WTC11 (cell line): Measurements from ENCODE around the gene RRP1. TPM values are rescaled to one million over a fixed set of nuclear protein-coding genes. Genes with fewer than 3 reads are reported as not detected.
A peak's percentile ranks its signal among the peaks of the same experiment; 100 is the strongest.

Experiments
- ATAC-seq: fragments of 200-7000 bp; cut with Tn5 transposase; 2 replicates; pipeline ENCODE4 v1.10.0; 2021; ENCODE audit warnings: mild to moderate bottlenecking, moderate library complexity
- CTCF ChIA-PET: fragments of 300-600 bp; sonication (Branson Sonifier 250); formaldehyde crosslinking; loops from one replicate; lab custom pipeline; 2021; ENCODE audit warnings: antibody characterized with exemption; lab: Charles Lee
- POLR2A ChIA-PET: fragments of 350-600 bp; sonication (Branson Sonifier 250); formaldehyde crosslinking; loops from one replicate; lab custom pipeline; 2021; ENCODE audit warnings: antibody characterized with exemption; lab: Charles Lee
- DNase-seq: peaks from one replicate; pipeline ENCODE4 v3.0.0; 2021; ENCODE audit warnings: low spot score
- H3K27ac Mint-ChIP-seq: 2 replicates; pipeline ENCODE4 v1.8.0; 2021; ENCODE audit warnings: mixed read lengths
- H3K27me3 Mint-ChIP-seq: 2 replicates; pipeline ENCODE4 v1.8.0; 2021; ENCODE audit warnings: low read depth, mild to moderate bottlenecking, moderate library complexity, mixed read lengths
- H3K36me3 Mint-ChIP-seq: 2 replicates; pipeline ENCODE4 v1.8.0; 2021; ENCODE audit warnings: mixed read lengths
- H3K4me1 Mint-ChIP-seq: 2 replicates; pipeline ENCODE4 v1.8.0; 2022; ENCODE audit warnings: mixed read lengths
- H3K4me3 Mint-ChIP-seq: 2 replicates; pipeline ENCODE4 v1.8.0; 2021; ENCODE audit warnings: mild to moderate bottlenecking, moderate library complexity, mixed read lengths
- H3K9me3 Mint-ChIP-seq: 2 replicates; pipeline ENCODE4 v1.8.0; 2021; ENCODE audit warnings: mixed read lengths
- AFF4 ChIP-seq: sonication (generic); formaldehyde crosslinking; IDR thresholded peaks from 2 replicates; pipeline ENCODE4 v1.8.1; 2023; ENCODE audit warnings: mild to moderate bottlenecking, missing genetic modification reagents, borderline replicate concordance
- CREB1 ChIP-seq: sonication (generic); formaldehyde crosslinking; IDR thresholded peaks from 2 replicates; pipeline ENCODE4 v1.8.0; 2023; ENCODE audit warnings: mild to moderate bottlenecking, missing genetic modification reagents
- CREM ChIP-seq: sonication (generic); formaldehyde crosslinking; IDR thresholded peaks from 2 replicates; pipeline ENCODE4 v1.8.1; 2022; ENCODE audit warnings: mild to moderate bottlenecking, missing genetic modification reagents, moderate library complexity
- ELF4 ChIP-seq: sonication (generic); formaldehyde crosslinking; IDR thresholded peaks from 2 replicates; pipeline ENCODE4 v1.8.1; 2022; ENCODE audit warnings: low read depth, mild to moderate bottlenecking, moderate library complexity, missing genetic modification reagents
- FOXP1 ChIP-seq: sonication (generic); formaldehyde crosslinking; IDR thresholded peaks from 2 replicates; pipeline ENCODE4 v1.8.0; 2022; ENCODE audit warnings: missing genetic modification reagents, mild to moderate bottlenecking, moderate library complexity, borderline replicate concordance
- GABPB1 ChIP-seq: sonication (generic); formaldehyde crosslinking; IDR thresholded peaks from 2 replicates; pipeline ENCODE4 v1.8.1; 2023; ENCODE audit warnings: mild to moderate bottlenecking, missing genetic modification reagents
- IRF1 ChIP-seq: sonication (generic); formaldehyde crosslinking; IDR thresholded peaks from 2 replicates; pipeline ENCODE4 v1.8.0; 2023; ENCODE audit warnings: missing genetic modification reagents
- IRF2 ChIP-seq: sonication (generic); formaldehyde crosslinking; IDR thresholded peaks from 2 replicates; pipeline ENCODE4 v1.8.0; 2022; ENCODE audit warnings: low read depth, missing genetic modification reagents, borderline replicate concordance
- JAZF1 ChIP-seq: fragments of 250-450 bp; sonication (Bioruptor Pico); IDR thresholded peaks from 2 replicates; pipeline ENCODE4 v1.9.0; 2021; ENCODE audit warnings: moderate library complexity, mild to moderate bottlenecking, inconsistent platforms
- MLX ChIP-seq: sonication (generic); formaldehyde crosslinking; IDR thresholded peaks from 2 replicates; pipeline ENCODE4 v1.8.1; 2023; ENCODE audit warnings: mild to moderate bottlenecking, missing genetic modification reagents, moderate library complexity
- OVOL2 ChIP-seq: fragments of 250-450 bp; sonication (Bioruptor Pico); IDR thresholded peaks from 2 replicates; pipeline ENCODE4 v1.9.0; 2021; ENCODE audit warnings: mild to moderate bottlenecking, borderline replicate concordance
- PRRX2 ChIP-seq: fragments of 250-450 bp; sonication (Bioruptor Pico); IDR thresholded peaks from 2 replicates; pipeline ENCODE4 v1.8.0; 2021; ENCODE audit warnings: mild to moderate bottlenecking
- SMAD4 ChIP-seq: sonication (generic); formaldehyde crosslinking; IDR thresholded peaks from 2 replicates; pipeline ENCODE4 v1.8.0; 2022; ENCODE audit warnings: mild to moderate bottlenecking, missing genetic modification reagents
- SOX15 ChIP-seq: fragments of 250-450 bp; sonication (Bioruptor Pico); IDR thresholded peaks from 2 replicates; pipeline ENCODE4 v1.9.0; 2021; ENCODE audit warnings: mild to moderate bottlenecking
- ZMAT4 ChIP-seq: fragments of 250-450 bp; sonication (Bioruptor Pico); IDR thresholded peaks from 2 replicates; pipeline ENCODE4 v1.9.0; 2021; ENCODE audit warnings: mild to moderate bottlenecking
- ZNF232 ChIP-seq: sonication (generic); formaldehyde crosslinking; IDR thresholded peaks from 2 replicates; pipeline ENCODE4 v1.8.0; 2022; ENCODE audit warnings: mild to moderate bottlenecking, missing genetic modification reagents
- ZNF396 ChIP-seq: fragments of 250-450 bp; sonication (Bioruptor Pico); IDR thresholded peaks from 2 replicates; pipeline ENCODE4 v1.8.0; 2021; ENCODE audit warnings: mild to moderate bottlenecking, moderate library complexity, borderline replicate concordance
- ZNF423 ChIP-seq: fragments of 250-450 bp; sonication (Bioruptor Pico); IDR thresholded peaks from 2 replicates; pipeline ENCODE4 v2.1.2; 2022; ENCODE audit warnings: mild to moderate bottlenecking, moderate library complexity
- ZNF671 ChIP-seq: fragments of 250-450 bp; sonication (Bioruptor Pico); IDR thresholded peaks from 2 replicates; pipeline ENCODE4 v1.8.0; 2021; ENCODE audit warnings: mild to moderate bottlenecking
- total RNA-seq: library from RNA; stranded (reverse); gene quantifications from 3 replicates; pipeline ENCODE4 v1.2.3, GENCODE V29; 2021
- TF ChIP-seq, protein P1 (sequence below): fragments of 250-450 bp; sonication (Bioruptor Pico); IDR thresholded peaks from 2 replicates; pipeline ENCODE4 v1.9.0; 2021; ENCODE audit warnings: mild to moderate bottlenecking, borderline replicate concordance
- TF ChIP-seq, protein P2 (sequence below): sonication (generic); formaldehyde crosslinking; IDR thresholded peaks from 2 replicates; pipeline ENCODE4 v1.8.1; 2023; ENCODE audit warnings: mild to moderate bottlenecking, missing genetic modification reagents

RRP1 gene
- total RNA-seq, 1 experiment from 2014 or later, result 53.0 TPM

GRCh38 chr21:43777953-43778352, 11.4 kb upstream of the RRP1 start (continued):
- TF ChIP-seq ZNF671 (CRISPR knock-in tag), result no peak
- TF ChIP-seq FOXP1 (CRISPR knock-in tag), result no peak
- TF ChIP-seq ZMAT4, result no peak
- no peak for TF ChIP-seq IRF2 (CRISPR knock-in tag)

- Mint-ChIP-seq H3K4me1 (peaks cover 29% of the 10 kb centered on the region), H3K27ac (peak overlapping the region; percentile 78), H3K36me3 (peaks cover 6% of the 10 kb centered on the region), H3K4me3 (peak overlapping the region; percentile 31; the same call in 1 of the 2 replicates), H3K9me3 (no peaks in the 10 kb centered on the region), H3K27me3 (peaks cover 2% of the 10 kb centered on the region; the same call in 1 of the 2 replicates)
- CTCF ChIA-PET, result interaction anchor here (0.6 kb wide), 2 partner anchors 50 to 945 kb away, joined by 3 to 4 read pairs; no protein-coding TSS in a partner anchor
- ATAC-seq (no peak), DNase-seq (no peak)
- POLR2A ChIA-PET, result interaction anchor here (0.5 kb wide), 1 partner anchor 185 kb away, joined by 5 read pairs; no protein-coding TSS in a partner anchor
- TF ChIP-seq ZMAT4 (no peak), SOX15 (CRISPR knock-in tag) (no peak), MLX (CRISPR knock-in tag) (no peak), IRF1 (CRISPR knock-in tag) (no peak), ZNF423 (no peak), SMAD4 (no peak), ZNF232 (no peak), AFF4 (no peak), CREM (no peak), OVOL2 (CRISPR knock-in tag) (no peak), GABPB1 (CRISPR knock-in tag) (no peak), PRRX2 (CRISPR knock-in tag) (no peak), JAZF1 (CRISPR knock-in tag) (no peak), ZNF396 (CRISPR knock-in tag) (no peak), CREB1 (CRISPR knock-in tag) (no peak), ELF4 (no peak)
- TF ChIP-seq, protein P1, sequence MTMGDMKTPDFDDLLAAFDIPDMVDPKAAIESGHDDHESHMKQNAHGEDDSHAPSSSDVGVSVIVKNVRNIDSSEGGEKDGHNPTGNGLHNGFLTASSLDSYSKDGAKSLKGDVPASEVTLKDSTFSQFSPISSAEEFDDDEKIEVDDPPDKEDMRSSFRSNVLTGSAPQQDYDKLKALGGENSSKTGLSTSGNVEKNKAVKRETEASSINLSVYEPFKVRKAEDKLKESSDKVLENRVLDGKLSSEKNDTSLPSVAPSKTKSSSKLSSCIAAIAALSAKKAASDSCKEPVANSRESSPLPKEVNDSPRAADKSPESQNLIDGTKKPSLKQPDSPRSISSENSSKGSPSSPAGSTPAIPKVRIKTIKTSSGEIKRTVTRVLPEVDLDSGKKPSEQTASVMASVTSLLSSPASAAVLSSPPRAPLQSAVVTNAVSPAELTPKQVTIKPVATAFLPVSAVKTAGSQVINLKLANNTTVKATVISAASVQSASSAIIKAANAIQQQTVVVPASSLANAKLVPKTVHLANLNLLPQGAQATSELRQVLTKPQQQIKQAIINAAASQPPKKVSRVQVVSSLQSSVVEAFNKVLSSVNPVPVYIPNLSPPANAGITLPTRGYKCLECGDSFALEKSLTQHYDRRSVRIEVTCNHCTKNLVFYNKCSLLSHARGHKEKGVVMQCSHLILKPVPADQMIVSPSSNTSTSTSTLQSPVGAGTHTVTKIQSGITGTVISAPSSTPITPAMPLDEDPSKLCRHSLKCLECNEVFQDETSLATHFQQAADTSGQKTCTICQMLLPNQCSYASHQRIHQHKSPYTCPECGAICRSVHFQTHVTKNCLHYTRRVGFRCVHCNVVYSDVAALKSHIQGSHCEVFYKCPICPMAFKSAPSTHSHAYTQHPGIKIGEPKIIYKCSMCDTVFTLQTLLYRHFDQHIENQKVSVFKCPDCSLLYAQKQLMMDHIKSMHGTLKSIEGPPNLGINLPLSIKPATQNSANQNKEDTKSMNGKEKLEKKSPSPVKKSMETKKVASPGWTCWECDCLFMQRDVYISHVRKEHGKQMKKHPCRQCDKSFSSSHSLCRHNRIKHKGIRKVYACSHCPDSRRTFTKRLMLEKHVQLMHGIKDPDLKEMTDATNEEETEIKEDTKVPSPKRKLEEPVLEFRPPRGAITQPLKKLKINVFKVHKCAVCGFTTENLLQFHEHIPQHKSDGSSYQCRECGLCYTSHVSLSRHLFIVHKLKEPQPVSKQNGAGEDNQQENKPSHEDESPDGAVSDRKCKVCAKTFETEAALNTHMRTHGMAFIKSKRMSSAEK (CRISPR knock-in tag), result no peak
- TF ChIP-seq, protein P2, sequence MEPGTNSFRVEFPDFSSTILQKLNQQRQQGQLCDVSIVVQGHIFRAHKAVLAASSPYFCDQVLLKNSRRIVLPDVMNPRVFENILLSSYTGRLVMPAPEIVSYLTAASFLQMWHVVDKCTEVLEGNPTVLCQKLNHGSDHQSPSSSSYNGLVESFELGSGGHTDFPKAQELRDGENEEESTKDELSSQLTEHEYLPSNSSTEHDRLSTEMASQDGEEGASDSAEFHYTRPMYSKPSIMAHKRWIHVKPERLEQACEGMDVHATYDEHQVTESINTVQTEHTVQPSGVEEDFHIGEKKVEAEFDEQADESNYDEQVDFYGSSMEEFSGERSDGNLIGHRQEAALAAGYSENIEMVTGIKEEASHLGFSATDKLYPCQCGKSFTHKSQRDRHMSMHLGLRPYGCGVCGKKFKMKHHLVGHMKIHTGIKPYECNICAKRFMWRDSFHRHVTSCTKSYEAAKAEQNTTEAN (CRISPR knock-in tag), result no peak
These were observed 10.7 kb upstream of the RRP1 start for GRCh38 chr21:43778469-43779335.
